ENCODE measurements around the gene MAPT.

MAPT gene

GRCh38 chr17:45847101-45847500 lies 47.3 kb upstream of the MAPT start:
- Histone ChIP-seq H3K9me3 (no peaks in the 10 kb centered on the region), H3K36me3 (no peaks in the 10 kb centered on the region), H3K4me3 (ENCODE audit: low read depth, low read length) (no peak overlapping the region), H3K27me3 (no peaks in the 10 kb centered on the region; the same call in 1 of the 2 replicates), H3K4me1 (no peaks in the 10 kb centered on the region)
- DNase-seq = no peak
- TF ChIP-seq CTCF (IDR thresholded peaks at IDR 0.05; ENCODE audit: low read depth, low read length) = no peak

- DNase-seq = no peak
- TF ChIP-seq CTCF (IDR thresholded peaks at IDR 0.05; ENCODE audit: low read depth, low read length) = no peak
Measured at GRCh38 chr17:45847747-45848146, 46.6 kb upstream of the MAPT start.

GRCh38 chr17:45848405-45848804 lies 45.9 kb upstream of the MAPT start:
- Histone ChIP-seq H3K36me3 (no peaks in the 10 kb centered on the region), H3K9me3 (no peaks in the 10 kb centered on the region), H3K27me3 (peaks cover 3% of the 10 kb centered on the region; the same call in 1 of the 2 replicates), H3K4me3 (ENCODE audit: low read depth, low read length) (no peak overlapping the region), H3K4me1 (no peaks in the 10 kb centered on the region)
- DNase-seq = no peak
- no peak for TF ChIP-seq CTCF (IDR thresholded peaks at IDR 0.05; ENCODE audit: low read depth, low read length)

More at GRCh38 chr17:45847747-45848146, 46.6 kb upstream of the MAPT start:
- peaks cover 3% of the 10 kb centered on the region; the same call in 1 of the 2 replicates for H3K27me3 ChIP-seq
- no peak overlapping the region for H3K4me3 ChIP-seq (ENCODE audit: low read depth, low read length)
- H3K36me3 ChIP-seq = no peaks in the 10 kb centered on the region
- H3K4me1 ChIP-seq = no peaks in the 10 kb centered on the region
- H3K9me3 ChIP-seq = no peaks in the 10 kb centered on the region

- TF ChIP-seq CTCF (IDR thresholded peaks at IDR 0.05; ENCODE audit: low read depth, low read length) = no peak
- peaks cover 3% of the 10 kb centered on the region; the same call in 1 of the 2 replicates for H3K27me3 ChIP-seq
- no peak for DNase-seq
- no peaks in the 10 kb centered on the region for H3K4me1 ChIP-seq
- H3K9me3 ChIP-seq = no peaks in the 10 kb centered on the region
- no peak overlapping the region for H3K4me3 ChIP-seq (ENCODE audit: low read depth, low read length)
- H3K36me3 ChIP-seq = no peaks in the 10 kb centered on the region
Measured at GRCh38 chr17:45848868-45849535, 45.4 kb upstream of the MAPT start.

- H3K9me3 ChIP-seq = no peaks in the 10 kb centered on the region
- TF ChIP-seq CTCF (IDR thresholded peaks at IDR 0.05; ENCODE audit: low read depth, low read length) = no peak
- H3K4me3 ChIP-seq (ENCODE audit: low read depth, low read length) = no peak overlapping the region
- no peaks in the 10 kb centered on the region for H3K4me1 ChIP-seq
- no peak for DNase-seq
- H3K36me3 ChIP-seq = no peaks in the 10 kb centered on the region
- H3K27me3 ChIP-seq = peaks cover 3% of the 10 kb centered on the region; the same call in 1 of the 2 replicates
Measured at GRCh38 chr17:45849536-45849990, 44.8 kb upstream of the MAPT start.

- no peaks in the 10 kb centered on the region for H3K9me3 ChIP-seq
- no peak for DNase-seq
- no peaks in the 10 kb centered on the region for H3K4me1 ChIP-seq
- no peak for TF ChIP-seq CTCF (IDR thresholded peaks at IDR 0.05; ENCODE audit: low read depth, low read length)
- H3K4me3 ChIP-seq (ENCODE audit: low read depth, low read length) = no peak overlapping the region
- no peaks in the 10 kb centered on the region for H3K36me3 ChIP-seq
- peaks cover 3% of the 10 kb centered on the region; the same call in 1 of the 2 replicates for H3K27me3 ChIP-seq
Measured at GRCh38 chr17:45850011-45850410, 44.3 kb upstream of the MAPT start.
